ENCODE measurements around the gene C22orf42.

Gene C22orf42

DNA sequence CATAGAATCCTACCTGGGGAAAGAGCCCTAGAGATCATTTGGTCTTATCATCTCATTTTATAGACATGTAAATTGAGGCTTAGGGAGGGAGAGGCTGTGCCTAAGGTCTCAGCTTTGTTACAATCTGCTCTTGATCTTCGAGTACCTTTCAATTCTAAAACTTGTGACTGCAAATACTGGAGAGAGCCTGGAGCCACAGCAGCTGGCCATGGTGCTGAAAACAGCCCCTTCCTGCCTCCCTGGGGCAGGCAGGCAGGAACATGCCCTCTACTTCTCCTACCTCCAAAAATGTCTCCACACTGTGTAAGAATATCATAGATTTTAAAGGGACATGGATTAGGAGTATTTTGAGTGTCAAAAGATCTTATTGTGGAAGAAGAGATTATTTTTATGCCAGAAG lies 52.2 kb downstream of the C22orf42 start:
- TF ChIP-seq CTCF (IDR thresholded peaks at IDR 0.05; ENCODE audit: borderline replicate concordance, insufficient read depth, low read depth, low read length) = no peak
- H3K4me3 ChIP-seq (ENCODE audit: low read depth, low read length) = no peak overlapping the region

GRCh38 chr22:32103658-32104315 lies 55.3 kb downstream of the C22orf42 start:
- H3K4me3 ChIP-seq (ENCODE audit: low read depth, low read length) = no peak overlapping the region
- TF ChIP-seq CTCF (IDR thresholded peaks at IDR 0.05; ENCODE audit: borderline replicate concordance, insufficient read depth, low read depth, low read length) = no peak

- no peak overlapping the region for H3K4me3 ChIP-seq (ENCODE audit: low read depth, low read length)
- TF ChIP-seq CTCF (IDR thresholded peaks at IDR 0.05; ENCODE audit: borderline replicate concordance, insufficient read depth, low read depth, low read length) = no peak
Measured at GRCh38 chr22:32100711-32101110, 58.4 kb downstream of the C22orf42 start.

Measured in GM12875 (cell line).